MM.1S (cell line): ENCODE data around the gene NXN.
"Not testable (repeated sequence)": the region's sequence is repeated elsewhere in the genome, so short reads cannot be mapped to it uniquely, and the experiment has no call there.

ENCODE experiments used
- DNase-seq: peaks from one replicate; pipeline ENCODE4 v3.0.0-alpha.2; 2015
- H2AFZ ChIP-seq: fragments of 300-600 bp; sonication (generic); 2 replicates; pipeline ENCODE4 v1.6.0; 2016; ENCODE audit warnings: antibody characterized with exemption, low read length
- H3F3A ChIP-seq: fragments of 300-600 bp; sonication (generic); 2 replicates; pipeline ENCODE4 v1.6.1; 2016; ENCODE audit warnings: mild to moderate bottlenecking, antibody characterized with exemption, low read length, moderate library complexity, mixed read lengths; ENCODE audit not compliant: insufficient read depth
- H3K27ac ChIP-seq: fragments of 300-600 bp; sonication (generic); 2 replicates; pipeline ENCODE4 v1.5.1; 2016; ENCODE audit warnings: mild to moderate bottlenecking, low read length
- H3K27me3 ChIP-seq: fragments of 300-600 bp; sonication (generic); replicated peaks from 2 replicates; pipeline ENCODE4 v1.6.0; 2016; ENCODE audit warnings: low read length; ENCODE audit not compliant: insufficient read depth
- H3K36me3 ChIP-seq: fragments of 300-600 bp; sonication (generic); replicated peaks from 2 replicates; pipeline ENCODE4 v1.6.1; 2016; ENCODE audit warnings: mild to moderate bottlenecking, low read length, mixed read lengths; ENCODE audit not compliant: insufficient read depth
- H3K4me1 ChIP-seq: fragments of 300-600 bp; sonication (generic); 2 replicates; pipeline ENCODE4 v1.6.1; 2016; ENCODE audit warnings: low read length, mixed read lengths
- H3K4me2 ChIP-seq: fragments of 300-600 bp; sonication (generic); 2 replicates; pipeline ENCODE4 v1.6.0; 2016; ENCODE audit warnings: low read depth, low read length
- H3K4me3 ChIP-seq: fragments of 300-600 bp; sonication (generic); 2 replicates; pipeline ENCODE4 v1.5.1; 2016; ENCODE audit warnings: low read length, mixed read lengths
- H3K79me2 ChIP-seq: fragments of 300-600 bp; sonication (generic); 2 replicates; pipeline ENCODE4 v1.6.1; 2016; ENCODE audit warnings: mixed run types, low read length, mixed read lengths
- H3K9ac ChIP-seq: fragments of 300-600 bp; sonication (generic); 2 replicates; pipeline ENCODE4 v1.6.1; 2016; ENCODE audit warnings: low read length, mixed read lengths
- H3K9me2 ChIP-seq: fragments of 300-600 bp; sonication (generic); replicated peaks from 2 replicates; pipeline ENCODE4 v1.6.1; 2016; ENCODE audit warnings: mild to moderate bottlenecking, low read length, mixed read lengths; ENCODE audit not compliant: insufficient read depth
- H3K9me3 ChIP-seq: fragments of 300-600 bp; sonication (generic); replicated peaks from 2 replicates; pipeline ENCODE4 v1.6.1; 2016; ENCODE audit warnings: mild to moderate bottlenecking, low read length, mixed read lengths; ENCODE audit not compliant: insufficient read depth
- H4K20me1 ChIP-seq: fragments of 300-600 bp; sonication (generic); 2 replicates; pipeline ENCODE4 v1.6.1; 2016; ENCODE audit warnings: mild to moderate bottlenecking, low read length, moderate library complexity, mixed read lengths; ENCODE audit not compliant: insufficient read depth
- EZH2 ChIP-seq: fragments of 300-600 bp; sonication (generic); optimal IDR thresholded peaks from 2 replicates; pipeline ENCODE3; 2017; ENCODE audit warnings: low read depth, mild to moderate bottlenecking, antibody characterized with exemption, low read length, mixed read lengths
- EZH2phosphoT487 ChIP-seq: fragments of 300-600 bp; sonication (generic); IDR thresholded peaks from 2 replicates; pipeline ENCODE4 v1.6.1; 2018; ENCODE audit warnings: antibody characterized with exemption, low read length
- TF ChIP-seq, protein P1 (sequence below): fragments of 300-600 bp; sonication (generic); IDR thresholded peaks from 2 replicates; pipeline ENCODE4 v1.5.1; 2016; ENCODE audit warnings: antibody characterized with exemption, low read length, mixed read lengths

The NXN gene

GRCh38 chr17:976312-976711, 3.3 kb downstream of the NXN start:
- no peaks in the 10 kb centered on the region for H3K79me2 ChIP-seq

DNA sequence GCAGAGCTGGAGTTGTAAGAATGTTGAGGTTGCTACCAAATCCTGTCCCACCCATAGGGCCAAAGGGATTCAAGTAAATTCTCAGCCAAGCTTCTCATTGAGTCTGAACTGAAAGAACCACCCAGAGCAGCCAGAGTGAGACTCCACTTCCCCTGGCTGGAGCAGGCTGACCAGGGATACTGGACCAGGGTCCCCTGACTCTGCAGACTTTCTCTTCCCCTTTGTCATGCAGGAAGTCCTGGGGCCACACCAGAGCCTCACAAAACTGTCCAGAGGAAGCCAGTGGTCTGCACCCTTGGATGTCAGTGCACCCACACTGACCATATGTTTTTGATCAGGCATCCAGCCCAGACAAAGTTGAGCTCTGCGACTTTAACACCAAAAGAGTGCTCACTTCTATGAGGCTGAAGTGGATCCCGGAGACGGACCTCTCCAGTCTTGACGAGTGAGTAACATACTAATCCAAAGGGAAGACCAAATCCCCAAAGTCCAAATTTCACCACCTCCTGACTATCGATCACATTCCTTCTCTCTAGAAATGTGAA, 4.1 kb downstream of the NXN start:
- TF ChIP-seq, protein P1, sequence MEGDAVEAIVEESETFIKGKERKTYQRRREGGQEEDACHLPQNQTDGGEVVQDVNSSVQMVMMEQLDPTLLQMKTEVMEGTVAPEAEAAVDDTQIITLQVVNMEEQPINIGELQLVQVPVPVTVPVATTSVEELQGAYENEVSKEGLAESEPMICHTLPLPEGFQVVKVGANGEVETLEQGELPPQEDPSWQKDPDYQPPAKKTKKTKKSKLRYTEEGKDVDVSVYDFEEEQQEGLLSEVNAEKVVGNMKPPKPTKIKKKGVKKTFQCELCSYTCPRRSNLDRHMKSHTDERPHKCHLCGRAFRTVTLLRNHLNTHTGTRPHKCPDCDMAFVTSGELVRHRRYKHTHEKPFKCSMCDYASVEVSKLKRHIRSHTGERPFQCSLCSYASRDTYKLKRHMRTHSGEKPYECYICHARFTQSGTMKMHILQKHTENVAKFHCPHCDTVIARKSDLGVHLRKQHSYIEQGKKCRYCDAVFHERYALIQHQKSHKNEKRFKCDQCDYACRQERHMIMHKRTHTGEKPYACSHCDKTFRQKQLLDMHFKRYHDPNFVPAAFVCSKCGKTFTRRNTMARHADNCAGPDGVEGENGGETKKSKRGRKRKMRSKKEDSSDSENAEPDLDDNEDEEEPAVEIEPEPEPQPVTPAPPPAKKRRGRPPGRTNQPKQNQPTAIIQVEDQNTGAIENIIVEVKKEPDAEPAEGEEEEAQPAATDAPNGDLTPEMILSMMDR: no peak
- peak; percentile 64 for TF ChIP-seq EZH2
- H3K9me3 ChIP-seq: no peaks in the 10 kb centered on the region
- H3F3A ChIP-seq: no peaks in the 10 kb centered on the region
- no peaks in the 10 kb centered on the region for H3K36me3 ChIP-seq
- no peak overlapping the region for H3K4me2 ChIP-seq
- H3K27ac ChIP-seq: no peak overlapping the region
- no peaks in the 10 kb centered on the region for H3K4me1 ChIP-seq
- H3K4me3 ChIP-seq: no peak overlapping the region
- DNase-seq: no peak
- peaks cover 81% of the 10 kb centered on the region for H3K27me3 ChIP-seq
- H4K20me1 ChIP-seq: no peaks in the 10 kb centered on the region
- H3K9ac ChIP-seq: no peak overlapping the region
- no peaks in the 10 kb centered on the region for H3K79me2 ChIP-seq
- no peak overlapping the region for H2AFZ ChIP-seq
- H3K9me2 ChIP-seq: no peaks in the 10 kb centered on the region

More at GRCh38 chr17:976312-976711, 3.3 kb downstream of the NXN start:
- Histone ChIP-seq H3K4me2 (no peak overlapping the region), H3K9me3 (no peaks in the 10 kb centered on the region), H3K27ac (no peak overlapping the region), H3K27me3 (peaks cover 72% of the 10 kb centered on the region), H2AFZ (no peak overlapping the region), H4K20me1 (no peaks in the 10 kb centered on the region), H3K36me3 (no peaks in the 10 kb centered on the region), H3K9me2 (no peaks in the 10 kb centered on the region), H3K4me1 (peaks cover 2% of the 10 kb centered on the region; the same call in 1 of the 2 replicates), H3K4me3 (no peak overlapping the region), H3F3A (0 out of 2 replicates have a peak, but pooled peaks cover 4% of the 10 kb centered on the region), H3K9ac (no peak overlapping the region)
- DNase-seq: no peak
- TF ChIP-seq EZH2: no peak
- TF ChIP-seq, protein P1: no peak
- no peak for TF ChIP-seq EZH2phosphoT487

- H3K27me3 ChIP-seq: peaks cover 88% of the 10 kb centered on the region
- not testable (repeated sequence) for H3F3A ChIP-seq, H3K36me3 ChIP-seq, H3K4me2 ChIP-seq, H3K4me1 ChIP-seq, H4K20me1 ChIP-seq, DNase-seq, H3K9me3 ChIP-seq, H3K79me2 ChIP-seq, H3K27ac ChIP-seq, H3K4me3 ChIP-seq, H3K9ac ChIP-seq, H3K9me2 ChIP-seq, H2AFZ ChIP-seq
Observed at GRCh38 chr17:974778-975177, 4.8 kb downstream of the NXN start.

GRCh38 chr17:973053-973452, 6.5 kb downstream of the NXN start:
- no peaks in the 10 kb centered on the region for H3K36me3 ChIP-seq
- H3K9ac ChIP-seq: no peak overlapping the region
- H3K4me2 ChIP-seq: no peak overlapping the region
- H3F3A ChIP-seq: no peaks in the 10 kb centered on the region
- H3K4me3 ChIP-seq: no peak overlapping the region
- no peaks in the 10 kb centered on the region for H3K79me2 ChIP-seq
- no peak overlapping the region for H2AFZ ChIP-seq
- no peaks in the 10 kb centered on the region for H3K4me1 ChIP-seq
- no peak overlapping the region for H3K27ac ChIP-seq
- H3K9me3 ChIP-seq: no peaks in the 10 kb centered on the region
- H3K27me3 ChIP-seq: peaks cover 97% of the 10 kb centered on the region
- TF ChIP-seq EZH2 (no peak), EZH2phosphoT487 (no peak)
- TF ChIP-seq, protein P1: no peak
- no peaks in the 10 kb centered on the region for H4K20me1 ChIP-seq
- no peaks in the 10 kb centered on the region for H3K9me2 ChIP-seq
- no peak for DNase-seq

- peaks cover 97% of the 10 kb centered on the region for H3K27me3 ChIP-seq
- not testable (repeated sequence) for H3K9me2 ChIP-seq, H3K4me1 ChIP-seq, H3K36me3 ChIP-seq, H3K9ac ChIP-seq, H3K79me2 ChIP-seq, H3F3A ChIP-seq, H4K20me1 ChIP-seq, DNase-seq, H3K4me3 ChIP-seq, H3K4me2 ChIP-seq, H3K27ac ChIP-seq, H3K9me3 ChIP-seq, H2AFZ ChIP-seq
Observed at GRCh38 chr17:971861-972260, 7.7 kb downstream of the NXN start.
